DMS79 treated with DMSO at 0.1 percent for 48 hours (cell line): ENCODE measurements around the gene UTY.

ENCODE experiments used
- DNase-seq: peaks from one replicate; lab custom pipeline; 2025; lab: John Stamatoyannopoulos, UW

Gene UTY

DNA sequence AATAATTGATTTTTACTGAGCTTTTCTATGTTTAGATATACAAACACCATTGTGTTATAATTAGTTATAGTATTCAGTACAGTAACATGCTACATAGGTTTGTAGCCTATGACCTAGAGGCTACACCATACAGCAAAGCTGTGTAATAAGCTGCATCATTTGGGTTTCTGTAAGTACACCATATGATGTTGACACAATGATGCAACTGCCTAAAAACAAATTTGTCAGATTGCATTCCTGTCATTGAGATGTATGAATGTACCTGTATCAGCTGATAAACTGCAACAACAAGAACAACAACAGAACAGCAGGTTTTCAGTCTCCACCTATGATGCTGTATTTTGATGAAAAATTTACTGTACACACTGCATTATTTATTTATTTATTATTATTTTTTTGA is 64.3 kb downstream of the UTY start:
- no peak for DNase-seq

DNA sequence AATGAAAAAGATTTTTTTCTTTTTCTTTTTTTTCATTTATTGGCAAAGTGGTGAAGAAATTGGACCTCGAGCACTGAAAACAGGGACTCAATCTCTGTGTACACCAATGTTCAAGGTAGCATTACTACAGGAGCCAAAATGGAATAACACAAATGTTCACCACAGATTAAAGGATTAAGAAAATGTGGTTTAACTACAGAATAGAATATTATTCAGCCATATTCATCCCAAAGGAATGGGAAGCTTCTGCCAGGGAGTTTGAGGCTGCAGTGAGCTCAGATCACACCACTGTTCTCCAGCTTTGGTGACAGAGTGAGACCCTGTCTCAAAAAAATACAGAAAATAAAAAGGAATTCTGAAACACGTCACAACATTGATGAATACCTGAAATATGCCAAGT is 81.0 kb downstream of the UTY start:
- no peak for DNase-seq

- DNase-seq, result no peak
Observed at GRCh38 chrY:13381110-13381683, 98.6 kb downstream of the UTY start.

GRCh38 chrY:13370868-13371800 is 108.7 kb downstream of the UTY start:
- no peak for DNase-seq

DNA sequence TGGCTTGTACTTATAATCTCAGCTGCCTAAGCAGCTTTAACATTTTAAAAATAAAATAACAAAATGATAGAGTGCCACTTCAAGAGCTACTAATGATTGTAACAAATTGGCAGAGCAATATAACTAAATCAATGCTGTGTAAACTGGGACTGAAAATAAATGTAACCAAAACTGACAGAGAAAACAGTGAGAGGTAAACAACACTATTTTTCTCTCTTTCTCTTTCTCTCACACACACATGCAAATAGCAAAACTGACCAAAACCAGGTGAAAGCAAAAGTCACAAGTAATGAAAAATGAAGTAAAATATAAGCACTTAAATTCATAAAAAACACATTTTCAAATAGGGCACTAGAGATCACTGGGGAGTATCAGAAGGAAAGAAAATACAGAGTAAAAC is 109.6 kb downstream of the UTY start:
- DNase-seq, result no peak

- DNase-seq, result no peak
Observed at GRCh38 chrY:13368513-13368845, 111.4 kb downstream of the UTY start.

DNA sequence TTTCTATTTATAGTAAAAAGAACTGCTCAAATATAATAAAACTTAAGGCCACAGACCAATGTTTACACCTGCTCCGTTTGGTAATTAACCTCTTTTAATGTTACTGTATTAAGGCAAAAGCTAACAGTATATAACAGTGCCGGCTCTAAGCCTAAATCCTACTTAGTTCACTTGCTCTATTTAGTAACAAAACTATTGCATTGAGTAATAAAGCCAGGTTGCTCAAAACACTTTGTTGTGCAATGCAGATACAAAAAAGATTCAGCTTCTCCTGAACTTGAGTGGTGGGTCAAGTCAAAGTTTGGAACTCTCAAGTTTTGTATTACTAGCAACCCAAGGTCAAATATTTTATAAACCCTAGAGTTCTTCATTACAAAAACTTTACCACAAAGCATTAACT is 116.2 kb downstream of the UTY start:
- no peak for DNase-seq

DNA sequence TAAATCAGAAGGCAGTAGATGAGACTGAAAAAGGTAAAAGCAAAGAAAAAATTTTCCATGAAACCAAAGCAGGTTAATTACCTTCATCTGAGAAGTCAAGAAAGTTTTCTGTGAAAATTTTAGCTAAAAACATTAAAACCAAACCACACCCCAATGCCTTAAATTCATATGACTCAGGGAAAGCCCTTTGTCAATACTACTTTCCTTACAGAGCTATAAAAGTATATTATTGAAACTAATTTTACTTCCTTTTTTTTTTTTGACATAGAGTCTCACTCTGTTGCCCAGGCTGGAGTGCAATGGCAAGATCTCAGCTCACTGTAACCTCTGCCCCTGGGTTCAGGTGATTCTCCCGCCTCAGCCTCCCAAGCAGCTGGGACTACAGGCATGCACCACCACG is 117.2 kb downstream of the UTY start:
- no peak for DNase-seq

GRCh38 chrY:13361656-13362636 is 117.9 kb downstream of the UTY start:
- DNase-seq, result no peak

GRCh38 chrY:13351443-13351842 is 128.4 kb downstream of the UTY start:
- no peak for DNase-seq

DNA sequence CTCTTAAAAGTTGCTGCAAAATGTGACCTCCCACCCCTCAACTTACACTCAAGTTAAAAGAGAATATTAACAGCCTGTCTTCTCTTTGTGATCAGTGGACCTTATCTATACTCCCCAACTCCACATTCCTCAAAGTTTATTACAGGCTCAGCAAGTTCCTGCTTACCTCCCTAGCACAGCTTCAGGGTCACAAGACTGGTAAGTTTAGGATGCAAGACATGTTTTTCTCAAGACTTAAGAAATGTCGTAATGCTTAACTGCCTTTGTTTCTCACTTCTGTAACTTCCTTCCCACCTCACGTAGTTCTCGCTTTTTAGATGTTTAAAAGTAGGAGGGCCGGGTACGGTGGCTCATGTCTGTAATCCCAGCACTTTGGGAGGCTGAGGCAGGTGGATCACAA is 132.7 kb downstream of the UTY start:
- no peak for DNase-seq

GRCh38 chrY:13345549-13345948 is 134.3 kb downstream of the UTY start:
- no peak for DNase-seq

DNA sequence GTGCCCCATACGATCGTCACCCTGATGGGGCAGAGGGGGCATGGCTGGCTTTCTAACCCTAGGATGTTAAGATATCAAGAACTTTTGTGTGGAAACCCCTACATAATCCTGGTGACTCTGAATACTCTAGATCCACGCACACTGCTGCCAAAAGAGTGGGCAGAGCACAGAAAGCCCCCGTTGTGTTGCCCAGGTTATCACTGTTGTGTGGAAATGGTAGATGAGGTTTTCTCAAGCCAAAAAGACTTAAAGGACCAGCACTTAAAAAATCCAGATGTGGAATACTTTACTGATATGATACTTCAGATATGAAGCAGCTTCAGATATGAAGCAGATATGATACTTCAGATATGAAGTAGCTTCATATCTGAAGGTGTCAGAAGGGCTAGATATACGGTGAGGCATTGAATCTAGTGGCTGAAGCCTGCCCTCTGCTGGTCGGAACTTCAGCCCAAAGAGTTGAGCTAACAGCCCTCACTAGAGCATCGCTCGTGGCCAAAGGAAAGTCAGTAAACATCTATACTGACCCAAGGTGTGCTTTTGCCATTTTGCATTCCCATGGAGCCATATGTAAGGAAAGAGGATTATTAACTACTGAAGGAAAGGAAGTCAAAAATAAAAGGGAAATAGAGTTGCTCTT is 136.4 kb downstream of the UTY start:
- DNase-seq, result no peak

DNA sequence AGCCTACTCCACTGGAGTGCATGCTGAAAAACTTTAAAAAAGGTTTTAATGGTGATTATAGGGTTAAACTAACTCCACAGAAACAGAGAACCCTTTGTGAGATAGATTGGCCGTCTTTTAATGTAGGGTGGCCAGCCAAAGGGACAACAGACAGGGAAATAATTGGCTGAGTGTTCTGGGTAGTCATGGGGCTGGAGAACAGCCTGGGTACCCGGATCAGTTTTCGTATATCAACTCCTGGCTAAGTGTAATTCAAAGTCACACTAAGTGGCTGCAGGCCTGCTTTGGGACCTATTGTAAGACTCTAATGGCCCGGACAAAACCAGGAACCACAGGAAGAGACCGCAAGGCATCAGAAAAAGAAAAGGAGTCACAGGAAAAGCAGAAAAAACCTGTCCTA is 139.9 kb downstream of the UTY start:
- DNase-seq, result no peak

GRCh38 chrY:13339381-13339780 is 140.5 kb downstream of the UTY start:
- DNase-seq, result no peak

DNA sequence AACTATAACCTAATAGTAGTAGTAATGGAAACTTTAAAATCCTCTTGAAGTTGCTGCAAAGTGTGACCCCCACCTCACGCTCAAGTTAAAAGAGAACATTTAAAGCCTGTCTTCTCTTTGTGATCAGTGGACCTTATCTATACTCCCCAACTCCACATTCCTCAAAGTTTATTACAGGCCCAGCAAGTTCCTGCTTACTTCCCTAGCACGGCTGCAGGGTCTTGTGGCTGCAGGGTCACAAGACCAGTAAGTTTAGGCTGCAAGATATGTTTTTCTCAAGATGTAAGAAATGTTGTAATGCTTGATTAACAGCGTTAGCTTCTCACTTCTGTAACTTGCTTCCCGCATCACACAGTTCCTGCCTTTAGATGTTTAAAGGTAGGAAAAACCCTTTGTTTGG is 141.1 kb downstream of the UTY start:
- DNase-seq, result no peak

- DNase-seq, result no peak
Observed at GRCh38 chrY:13337934-13338333, 141.9 kb downstream of the UTY start.

GRCh38 chrY:13333791-13334190 is 146.0 kb downstream of the UTY start:
- DNase-seq, result no peak

- no peak for DNase-seq
Observed at GRCh38 chrY:13330651-13331050, 149.2 kb downstream of the UTY start.

- no peak for DNase-seq
Observed at GRCh38 chrY:13312966-13313365, 166.9 kb downstream of the UTY start.

- no peak for DNase-seq
Observed at GRCh38 chrY:13307959-13308358, 171.9 kb downstream of the UTY start.

DNA sequence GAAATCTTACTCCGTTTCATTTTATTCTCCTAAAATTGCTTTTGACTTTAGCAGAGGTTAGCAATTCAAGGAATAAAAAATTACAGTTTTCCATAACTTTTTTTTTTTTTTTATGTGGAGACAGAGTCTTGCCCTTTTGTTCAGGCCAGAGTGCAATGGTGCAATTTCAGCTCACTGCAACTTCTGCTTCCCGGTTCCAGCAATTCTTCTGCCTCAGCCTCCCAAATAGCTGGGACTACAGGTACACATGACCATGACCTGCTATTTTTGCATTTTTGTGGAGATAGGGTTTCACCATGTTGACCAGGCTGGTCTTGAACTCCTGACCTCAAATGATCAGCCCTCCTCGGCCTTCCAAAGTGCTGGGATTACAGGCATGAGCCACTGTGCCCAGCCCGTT is 179.0 kb downstream of the UTY start:
- no peak for DNase-seq
